EL (cell line): ENCODE results near the gene COMMD2.
A peak's percentile ranks its signal among the peaks of the same experiment; 100 is the strongest.

ENCODE experiments used
- DNase-seq: peaks from one replicate; pipeline ENCODE4 v3.0.0-alpha.2; 2016

Gene COMMD2

DNA sequence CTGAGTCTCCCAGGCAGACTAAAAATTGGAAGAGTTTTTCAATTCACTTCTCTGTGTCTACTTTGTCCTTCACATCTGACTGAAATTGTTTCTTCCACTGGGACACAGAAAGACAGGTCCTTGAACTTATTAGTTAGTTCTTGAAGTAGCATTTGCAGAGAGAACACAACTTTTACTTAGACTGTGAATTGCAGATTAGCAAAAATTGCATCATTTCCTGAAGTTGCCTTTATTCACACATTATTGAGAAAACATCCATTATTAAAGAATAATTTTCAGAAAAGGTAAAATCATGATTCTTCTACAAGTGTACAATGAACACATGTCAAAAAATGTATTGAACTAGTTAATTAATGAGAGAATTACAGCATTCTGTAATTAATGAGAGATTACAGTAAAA is 1.4 kb upstream of the COMMD2 start:
- no peak for DNase-seq

GRCh38 chr3:149752788-149753136 is 473 bp upstream of the COMMD2 start:
- DNase-seq = no peak

- DNase-seq = no peak
These were observed 738 bp downstream of the COMMD2 start for GRCh38 chr3:149751551-149751950.

DNA sequence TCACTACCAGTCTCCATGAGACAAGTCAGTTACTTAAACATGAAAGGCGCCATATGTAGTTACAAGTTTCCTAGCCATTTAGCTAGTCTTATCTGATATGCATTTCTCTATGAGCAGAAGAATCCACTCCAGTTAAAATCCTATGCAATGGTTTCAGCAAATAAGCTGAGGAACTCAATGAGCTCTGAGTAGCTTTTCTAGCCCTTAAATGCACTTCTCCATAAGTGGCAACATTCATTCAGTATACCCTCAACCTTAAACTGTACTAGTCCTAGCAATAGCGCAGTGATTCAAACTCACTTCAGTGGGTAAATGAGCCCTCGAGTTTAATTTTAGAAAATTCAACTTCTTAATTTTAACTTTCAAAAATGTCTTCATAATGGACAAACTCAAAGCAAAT is 7.7 kb downstream of the COMMD2 start:
- no peak for DNase-seq

- no peak for DNase-seq
These were observed 8.1 kb downstream of the COMMD2 start for GRCh38 chr3:149744151-149744550.

GRCh38 chr3:149739396-149739795 is 12.9 kb downstream of the COMMD2 start:
- no peak for DNase-seq

DNA sequence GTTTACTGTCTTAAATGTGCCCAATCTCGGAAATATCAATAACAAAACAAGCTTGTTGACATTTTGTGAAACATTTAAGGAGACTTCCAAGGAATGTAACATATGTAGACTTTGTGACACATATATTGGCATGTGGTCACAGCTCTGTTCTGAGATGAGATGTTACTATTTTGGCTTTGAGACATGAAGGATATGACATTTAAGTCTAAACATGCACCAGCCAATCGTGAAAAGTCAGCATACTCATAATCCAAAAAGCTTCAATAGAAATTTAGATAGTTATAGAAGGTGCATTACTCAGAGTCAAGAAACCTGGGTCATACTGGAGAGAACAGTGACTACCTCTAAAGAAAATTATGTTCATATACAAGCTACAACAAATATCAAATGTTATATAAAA is 13.4 kb downstream of the COMMD2 start:
- no peak for DNase-seq

DNA sequence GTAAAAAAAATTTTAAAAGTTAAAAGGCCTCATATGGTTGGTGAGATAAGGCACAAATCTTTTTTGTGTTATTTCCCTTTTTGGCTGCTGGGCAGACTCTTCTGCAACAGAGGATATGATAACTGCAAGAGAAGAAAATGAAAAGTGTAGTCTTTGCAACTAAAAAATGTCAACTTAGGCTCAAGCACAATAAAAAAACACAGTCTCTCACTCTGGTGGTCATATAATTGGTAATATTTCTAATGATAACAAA is 15.4 kb downstream of the COMMD2 start:
- no peak for DNase-seq

DNA sequence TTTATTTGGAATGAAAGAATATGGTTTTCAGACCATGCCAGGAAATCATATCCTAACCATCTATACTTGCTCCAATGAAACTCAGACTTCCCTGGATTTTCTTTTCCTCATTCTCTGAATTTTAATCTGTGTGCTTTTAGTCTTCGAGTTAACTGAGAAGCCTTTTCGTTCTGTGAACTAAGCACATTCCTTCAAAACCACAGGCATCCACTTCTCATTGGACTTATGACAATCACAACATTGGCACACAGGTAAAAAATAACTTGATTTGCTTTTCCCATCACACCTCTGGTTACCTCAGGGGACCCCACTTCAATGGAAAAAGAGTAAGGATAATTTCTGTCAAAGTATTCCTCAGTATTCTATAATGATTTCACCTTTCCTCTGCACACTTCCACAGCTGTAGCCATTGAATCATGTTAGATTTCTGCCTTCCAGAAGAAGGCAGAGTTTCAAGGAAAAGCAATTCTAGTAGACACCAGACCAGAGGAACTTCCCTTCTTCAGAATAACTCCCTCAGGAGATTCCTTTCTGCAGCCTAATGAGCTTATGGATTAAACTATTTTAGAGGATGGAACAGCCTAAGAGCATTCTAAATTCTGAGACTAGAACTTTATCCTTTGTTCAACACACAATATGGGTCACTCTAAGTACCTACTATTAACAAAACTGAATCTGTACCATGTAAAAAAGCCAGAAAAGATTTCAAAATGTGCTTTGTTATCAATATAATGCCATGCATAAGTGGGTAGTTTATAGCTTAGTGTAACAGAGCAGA is 15.9 kb downstream of the COMMD2 start:
- peak; percentile 62 for DNase-seq

DNA sequence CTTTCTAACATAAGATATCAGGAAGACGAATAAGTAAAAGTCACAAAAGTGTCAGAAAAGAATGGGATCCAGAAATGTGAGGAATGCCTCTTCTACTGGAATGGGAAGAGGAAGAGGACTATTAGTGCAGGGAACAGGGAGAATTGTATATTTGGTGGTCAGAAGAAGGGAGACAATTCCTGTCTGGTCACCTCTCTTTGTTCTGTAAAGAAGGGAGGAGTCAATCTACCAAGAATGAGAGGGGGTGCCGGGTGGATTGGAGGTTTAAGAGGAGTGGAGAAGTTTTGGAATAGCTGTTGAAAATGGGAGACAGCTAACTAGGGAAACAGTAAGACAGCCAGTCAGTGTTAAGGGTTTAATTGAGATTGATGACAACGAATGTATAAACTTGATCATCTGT is 20.1 kb downstream of the COMMD2 start:
- DNase-seq = no peak

DNA sequence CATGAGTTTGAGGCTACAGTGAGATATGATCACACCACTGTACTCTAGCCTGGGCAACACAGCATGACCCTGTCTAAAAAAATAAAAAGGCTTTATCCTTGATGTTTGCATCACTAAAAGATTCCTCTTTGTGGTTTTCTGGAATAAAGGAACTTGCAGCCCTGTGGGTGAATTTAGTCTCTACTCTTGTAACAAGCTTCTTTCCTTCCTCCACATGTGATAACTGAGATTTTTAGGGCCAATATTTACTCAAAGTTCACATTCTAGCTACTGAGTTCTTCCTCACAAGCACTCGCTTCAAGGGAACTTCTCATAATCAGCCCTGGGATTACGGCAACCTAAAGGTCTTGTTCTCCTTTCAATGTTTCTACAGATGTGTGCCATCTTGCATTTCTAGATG is 24.6 kb downstream of the COMMD2 start:
- DNase-seq = no peak

DNA sequence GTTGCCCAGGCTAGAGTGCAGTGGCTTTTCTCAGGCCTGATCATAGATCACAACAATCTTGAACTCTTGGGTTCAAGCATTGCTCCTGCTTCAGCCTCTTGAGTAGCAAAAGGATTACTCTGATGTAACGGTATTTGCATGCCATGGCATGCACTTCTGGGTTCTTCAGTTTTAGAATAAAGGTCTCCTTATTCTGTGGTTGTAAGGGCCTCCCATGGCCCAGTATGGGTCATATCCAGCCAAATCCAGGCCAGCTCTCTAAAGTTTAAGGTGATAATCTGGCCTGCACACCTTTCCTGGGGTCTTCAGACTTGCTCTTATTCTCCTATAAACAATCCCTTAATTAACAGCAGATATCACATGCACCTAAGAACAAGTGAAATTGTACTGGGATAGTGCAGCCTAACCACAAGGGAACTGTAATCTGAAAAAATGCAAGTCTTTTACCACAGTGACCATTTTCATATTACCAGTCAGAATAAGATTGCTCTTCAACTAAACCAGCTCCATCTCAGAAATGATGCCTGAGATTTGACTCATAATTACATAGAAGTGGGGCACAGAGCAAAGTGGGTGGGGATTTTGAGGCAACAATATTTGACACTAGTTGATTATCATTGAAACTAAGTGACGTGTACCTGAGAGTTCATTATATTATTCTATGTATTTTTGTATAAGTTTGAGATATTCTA is 25.4 kb downstream of the COMMD2 start:
- peak; percentile 4 for DNase-seq

GRCh38 chr3:149723781-149724180 is 28.5 kb downstream of the COMMD2 start:
- no peak for DNase-seq

- DNase-seq = no peak
These were observed 31.4 kb downstream of the COMMD2 start for GRCh38 chr3:149720918-149721317.

- DNase-seq = peak; percentile 74
These were observed 34.8 kb downstream of the COMMD2 start for GRCh38 chr3:149717391-149718056.

GRCh38 chr3:149716984-149717383 is 35.3 kb downstream of the COMMD2 start:
- no peak for DNase-seq

DNA sequence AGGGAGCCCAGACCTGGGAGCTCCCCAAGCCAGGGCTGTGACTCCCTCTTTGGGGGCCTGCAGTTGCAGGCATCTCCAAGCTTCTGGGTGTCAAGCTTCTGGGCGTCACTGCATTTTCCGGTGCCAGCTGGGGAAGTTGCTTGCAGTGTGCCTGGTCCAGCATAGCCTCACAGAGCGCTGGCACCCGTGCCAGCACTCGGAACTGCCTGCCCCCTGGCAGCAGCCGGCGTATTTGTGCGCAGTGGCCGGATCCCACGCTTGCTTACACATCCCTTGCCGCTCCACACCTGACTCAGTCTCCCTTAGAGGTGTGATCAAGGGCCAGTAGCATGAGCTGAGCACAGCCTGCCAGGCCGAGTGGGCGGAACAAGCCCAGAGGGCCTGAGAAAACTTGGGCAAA is 37.0 kb downstream of the COMMD2 start:
- no peak for DNase-seq

- DNase-seq = no peak
These were observed 38.3 kb downstream of the COMMD2 start for GRCh38 chr3:149713730-149714654.

- DNase-seq = no peak
These were observed 45.4 kb downstream of the COMMD2 start for GRCh38 chr3:149706905-149707304.

- no peak for DNase-seq
These were observed 46.9 kb downstream of the COMMD2 start for GRCh38 chr3:149705416-149705815.

DNA sequence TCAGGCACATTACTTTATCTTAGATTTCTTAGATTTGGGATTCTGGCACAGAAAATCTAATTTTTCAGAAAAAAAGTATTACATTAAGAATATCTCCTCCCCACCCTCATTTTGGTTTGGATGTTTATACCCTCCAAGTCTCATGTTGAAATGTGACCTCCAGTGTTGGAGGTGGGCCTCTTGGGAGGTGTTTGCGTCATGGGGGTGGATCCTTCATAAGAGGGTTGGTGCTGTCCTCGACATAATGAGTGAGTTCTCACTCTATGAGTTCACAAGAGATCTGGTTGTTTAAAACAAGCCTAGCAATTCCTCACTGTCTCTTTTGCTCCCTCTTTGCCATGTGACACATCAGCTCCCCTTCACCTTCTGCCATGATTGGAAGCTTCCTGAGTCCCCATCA is 48.8 kb downstream of the COMMD2 start:
- DNase-seq = peak; percentile 29

DNA sequence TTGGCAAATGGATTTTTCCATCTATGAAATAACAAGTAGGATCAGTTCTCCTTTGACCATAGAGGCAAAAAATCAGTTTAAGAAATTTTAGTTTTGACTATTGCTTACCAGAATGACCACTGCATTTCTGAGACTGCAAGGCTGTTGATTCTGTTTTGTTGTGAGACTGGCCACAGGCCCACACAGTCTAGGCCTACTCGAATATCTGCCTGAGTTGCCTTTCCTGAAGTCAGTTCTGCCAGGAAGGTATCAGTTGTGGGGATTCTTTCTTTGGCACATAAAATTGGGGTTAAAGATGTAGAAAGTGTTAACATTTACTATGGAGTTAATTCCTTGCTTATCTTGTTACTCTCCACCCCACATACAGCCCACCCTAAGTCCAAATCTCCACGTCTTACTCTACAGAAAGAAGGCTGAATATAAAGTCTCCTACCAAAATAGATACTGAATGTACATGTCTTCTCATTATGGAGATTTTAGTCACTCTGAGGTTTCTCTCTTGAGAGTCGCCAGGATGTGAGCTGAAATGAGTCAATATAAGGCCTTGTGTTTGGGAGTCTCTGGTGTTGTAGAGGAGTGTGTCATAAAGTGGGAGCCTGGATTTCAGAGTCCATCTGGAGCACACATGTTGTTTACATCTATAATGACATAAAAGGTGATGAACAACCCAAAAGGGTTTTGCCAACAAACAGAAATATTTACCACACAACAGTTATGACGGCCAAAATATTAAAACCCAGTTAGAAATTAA is 49.4 kb downstream of the COMMD2 start:
- DNase-seq = peak; percentile 92

GRCh38 chr3:149701977-149702350 is 50.3 kb downstream of the COMMD2 start:
- no peak for DNase-seq
